ENCODE results near the gene PTPN21.

GRCh38 chr14:88477513-88478250, 77.1 kb downstream of the PTPN21 start:
- TF ChIP-seq CTCF (IDR thresholded peaks at IDR 0.05) (no peak), POLR2A (IDR thresholded peaks at IDR 0.05) (no peak)
